H1 (cell line): ENCODE results near the gene NFATC1.

ENCODE experiments used
- CEBPB ChIP-seq: IDR thresholded peaks from 2 replicates; pipeline ENCODE4 v1.6.1; 2012; ENCODE audit warnings: low read depth, low read length
- HDAC2 ChIP-seq, 2 experiments: fragments of 300-600 bp in 1 of 2; sonication (generic) in 1 of 2; IDR thresholded peaks; 2 replicates each; pipeline ENCODE4 v1.6.1; 2011 to 2012; ENCODE audit warnings: low read depth in 2 of 2, low read length in 2 of 2, mild to moderate bottlenecking in 2 of 2, moderate library complexity in 2 of 2, borderline replicate concordance in 1 of 2, inconsistent platforms in 1 of 2
- RAD21 ChIP-seq, 2 experiments: IDR thresholded peaks in 1 of 2; conservative IDR thresholded peaks in 1 of 2; 2 replicates each; pipeline ENCODE4 v1.6.1; 2011; ENCODE audit warnings: low read depth in 2 of 2, low read length in 2 of 2, improper control_type of control experiment in 1 of 2, inconsistent platforms in 1 of 2, mild to moderate bottlenecking in 1 of 2, moderate library complexity in 1 of 2

- no peak for TF ChIP-seq CEBPB
- TF ChIP-seq RAD21 (IDR thresholded peaks at IDR 0.05 in 1 of 2, conservative IDR thresholded peaks at IDR 0.05 in 1 of 2; ENCODE audit: low read depth in 2 of 2, low read length in 2 of 2) = no peak
- TF ChIP-seq HDAC2 (IDR thresholded peaks at IDR 0.05; ENCODE audit: borderline replicate concordance in 1 of 2, low read depth in 2 of 2, low read length in 2 of 2) = no peak
Observed at GRCh38 chr18:79366177-79367094, 29.3 kb upstream of the NFATC1 start.
